ENCODE data around the gene CARMIL3.

CARMIL3 gene

GRCh38 chr14:24113801-24114531 is 62.2 kb downstream of the CARMIL3 start:
- DNase-seq (ENCODE audit: low read depth in 2 of 2, low spot score in 1 of 2): peak; percentile 51 to 54

DNA sequence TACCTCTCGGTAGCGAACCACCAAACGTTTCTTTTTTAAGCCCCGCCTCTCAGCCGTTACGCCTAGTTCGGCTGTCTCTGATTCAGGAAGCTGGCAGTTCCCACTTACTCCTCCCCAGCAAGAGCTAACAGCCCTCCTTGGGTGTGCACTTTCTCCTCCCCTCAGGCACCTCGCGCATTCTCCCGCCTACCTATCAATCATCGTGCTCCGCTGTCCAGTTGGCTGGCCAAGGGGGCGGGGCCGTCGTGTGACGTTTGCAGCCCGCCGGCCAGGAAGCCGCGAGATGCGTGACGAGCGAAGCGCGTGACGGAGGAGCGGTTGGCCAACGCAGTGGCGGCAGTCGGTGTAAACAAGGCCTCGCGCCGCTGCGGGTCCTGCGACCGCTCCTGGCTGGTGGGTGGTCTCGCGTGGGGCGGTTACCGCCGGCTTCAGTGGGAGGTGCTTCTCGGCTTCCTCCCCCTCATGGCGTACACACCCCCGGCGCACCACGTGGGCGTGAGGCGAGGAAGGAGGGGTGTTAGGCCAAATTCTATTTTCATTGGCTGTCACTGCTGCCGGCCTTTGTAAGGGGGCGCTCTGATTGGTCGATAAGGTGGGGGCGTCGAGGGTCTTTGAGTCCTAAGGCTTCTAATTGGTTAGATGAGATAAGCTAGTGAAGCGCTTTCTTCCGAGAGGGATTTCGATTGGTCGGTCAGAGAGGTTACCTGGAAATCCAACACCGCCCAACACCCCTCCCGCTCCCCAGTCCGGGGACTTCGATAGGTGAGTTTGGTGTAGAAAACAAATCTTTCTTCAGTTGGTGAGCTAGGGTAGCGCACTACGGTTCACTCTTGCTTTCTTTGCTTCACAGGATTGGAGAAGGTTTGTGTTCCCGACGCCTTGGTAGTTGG is 63.0 kb downstream of the CARMIL3 start, which contains the start of the genes DCAF11 and NRL:
Gene DCAF11, plus strand, starts transcription at position 246 of the 890 bp plus-strand sequence. CDS start 818 bp downstream, outside the sequence.
Gene NRL, minus strand, starts transcription at position 418 of the 890 bp plus-strand sequence. CDS start 32,101 bp downstream, outside the sequence.
- peak; percentile 94 to 95 for DNase-seq (ENCODE audit: low read depth in 2 of 2, low spot score in 1 of 2)

DNA sequence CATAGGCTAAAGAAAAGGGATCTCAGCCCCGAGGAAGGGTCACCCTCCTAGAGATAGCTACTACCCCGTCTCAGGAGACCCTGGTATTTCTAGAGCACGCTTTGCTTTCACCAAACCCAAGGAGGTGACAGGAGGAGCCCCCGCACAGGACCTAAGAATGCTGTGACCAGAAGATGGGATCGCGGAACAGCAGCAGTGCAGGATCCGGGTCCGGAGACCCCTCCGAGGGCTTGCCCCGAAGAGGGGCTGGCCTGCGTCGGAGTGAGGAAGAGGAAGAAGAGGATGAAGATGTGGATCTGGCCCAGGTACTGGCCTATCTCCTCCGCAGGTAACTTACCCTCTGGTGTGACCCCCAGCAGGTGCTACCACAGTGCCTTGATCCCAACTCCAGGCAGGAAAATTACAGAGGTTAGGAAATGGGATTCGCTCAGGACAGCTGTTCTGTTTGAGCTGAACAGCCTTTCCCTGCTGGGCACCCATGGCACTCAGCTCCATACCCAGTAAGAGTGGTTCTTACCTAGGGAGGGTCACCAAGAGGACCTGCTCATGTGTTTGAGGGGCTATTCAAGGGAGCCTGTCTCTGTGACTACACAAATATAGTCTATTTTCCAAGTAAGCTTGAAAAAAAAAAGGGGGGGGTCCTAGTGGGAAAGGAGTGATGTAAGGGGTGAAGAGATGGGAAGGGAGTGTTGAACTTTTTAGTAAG is 63.8 kb downstream of the CARMIL3 start:
- no peak for DNase-seq (ENCODE audit: low read depth in 2 of 2, low spot score in 1 of 2)

DNA sequence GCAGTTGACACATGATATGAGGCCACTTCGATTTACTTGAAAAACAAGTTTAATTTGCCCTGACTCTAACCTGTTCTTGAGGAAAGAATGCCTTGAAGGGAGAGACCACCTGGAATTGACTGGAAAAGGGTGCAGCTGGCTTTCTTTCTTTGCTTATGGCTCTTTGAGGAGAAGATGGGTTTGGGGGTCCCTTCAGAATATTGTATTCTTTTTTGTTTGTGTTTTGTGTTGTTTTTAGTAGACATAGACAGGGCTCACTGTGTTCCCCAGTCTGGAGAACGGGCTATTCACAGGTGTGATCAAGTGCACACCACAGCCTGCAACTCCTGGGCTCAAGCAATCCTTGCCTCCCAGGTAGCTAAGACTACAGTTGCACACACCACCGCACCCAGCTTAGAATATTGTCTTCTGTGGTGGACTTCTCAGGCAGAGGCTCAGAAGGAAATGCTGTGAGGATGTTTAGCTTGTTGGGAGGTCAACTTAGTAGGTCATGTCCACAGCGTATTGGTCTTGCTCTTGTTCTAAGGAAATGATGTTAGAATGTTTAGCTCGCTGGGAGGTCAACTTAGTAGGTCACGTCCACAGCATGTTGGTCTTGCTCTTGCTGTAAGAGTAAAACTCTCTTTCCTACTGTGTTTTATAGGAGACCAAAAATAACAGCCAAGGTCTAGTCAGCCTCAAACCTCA is 64.5 kb downstream of the CARMIL3 start:
- no peak for DNase-seq (ENCODE audit: low read depth in 2 of 2, low spot score in 1 of 2)

- no peak for DNase-seq (ENCODE audit: low read depth in 2 of 2, low spot score in 1 of 2)
These were observed 65.4 kb downstream of the CARMIL3 start for GRCh38 chr14:24117179-24117578.
